Fibroblast of pulmonary artery (primary cell): Measurements from ENCODE around the gene MYOD1.

Source experiments
- DNase-seq: peaks from one replicate; pipeline ENCODE4 v3.0.0-alpha.2; 2010; ENCODE audit warnings: low read depth
- H3K4me3 ChIP-seq: replicated peaks from 2 replicates; pipeline ENCODE4 v1.5.1; 2011; ENCODE audit warnings: low read depth, mild to moderate bottlenecking, control low read depth, low read length, moderate library complexity
- TF ChIP-seq, protein P1 (sequence below): IDR thresholded peaks from 2 replicates; pipeline ENCODE4 v1.5.1; 2011; ENCODE audit warnings: mild to moderate bottlenecking, control low read depth, low read length, inconsistent platforms; ENCODE audit errors: missing control alignments

MYOD1 gene

DNA sequence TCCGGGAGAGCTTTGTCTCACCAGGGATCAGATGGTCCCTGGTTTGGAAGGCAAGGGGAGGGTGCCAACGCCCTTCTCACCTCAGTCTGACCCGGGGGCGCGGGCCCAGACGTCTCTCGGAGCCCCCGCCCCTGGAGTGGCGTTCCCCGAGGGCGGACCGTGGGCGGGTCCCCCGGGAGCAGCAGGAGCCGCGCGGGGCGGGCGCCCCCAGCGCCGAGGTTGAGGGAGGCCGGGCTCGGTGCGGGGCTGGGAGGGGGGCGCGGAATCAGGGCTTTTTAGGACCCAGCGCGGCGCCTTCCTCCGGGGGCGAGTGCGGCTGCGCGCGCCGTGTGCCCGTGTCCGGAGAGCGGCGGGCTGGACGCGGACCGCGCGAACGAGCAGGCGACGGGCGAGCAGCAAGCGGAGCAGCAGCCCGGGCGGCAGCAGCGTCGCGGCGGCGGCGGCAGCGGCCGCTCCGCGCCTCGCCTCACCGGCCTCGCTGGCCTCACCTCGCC is 15.1 kb downstream of the MYOD1 start, which contains the start of gene KCNC1:
TSS of gene KCNC1 (plus strand) at position 364 of the 494 bp plus-strand sequence. CDS start 1,222 bp downstream, outside the sequence.
- TF ChIP-seq, protein P1, sequence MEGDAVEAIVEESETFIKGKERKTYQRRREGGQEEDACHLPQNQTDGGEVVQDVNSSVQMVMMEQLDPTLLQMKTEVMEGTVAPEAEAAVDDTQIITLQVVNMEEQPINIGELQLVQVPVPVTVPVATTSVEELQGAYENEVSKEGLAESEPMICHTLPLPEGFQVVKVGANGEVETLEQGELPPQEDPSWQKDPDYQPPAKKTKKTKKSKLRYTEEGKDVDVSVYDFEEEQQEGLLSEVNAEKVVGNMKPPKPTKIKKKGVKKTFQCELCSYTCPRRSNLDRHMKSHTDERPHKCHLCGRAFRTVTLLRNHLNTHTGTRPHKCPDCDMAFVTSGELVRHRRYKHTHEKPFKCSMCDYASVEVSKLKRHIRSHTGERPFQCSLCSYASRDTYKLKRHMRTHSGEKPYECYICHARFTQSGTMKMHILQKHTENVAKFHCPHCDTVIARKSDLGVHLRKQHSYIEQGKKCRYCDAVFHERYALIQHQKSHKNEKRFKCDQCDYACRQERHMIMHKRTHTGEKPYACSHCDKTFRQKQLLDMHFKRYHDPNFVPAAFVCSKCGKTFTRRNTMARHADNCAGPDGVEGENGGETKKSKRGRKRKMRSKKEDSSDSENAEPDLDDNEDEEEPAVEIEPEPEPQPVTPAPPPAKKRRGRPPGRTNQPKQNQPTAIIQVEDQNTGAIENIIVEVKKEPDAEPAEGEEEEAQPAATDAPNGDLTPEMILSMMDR: no peak
- peak within 1 kb of the TSS; percentile 25 for H3K4me3 ChIP-seq
- peak; percentile 33 for DNase-seq

DNA sequence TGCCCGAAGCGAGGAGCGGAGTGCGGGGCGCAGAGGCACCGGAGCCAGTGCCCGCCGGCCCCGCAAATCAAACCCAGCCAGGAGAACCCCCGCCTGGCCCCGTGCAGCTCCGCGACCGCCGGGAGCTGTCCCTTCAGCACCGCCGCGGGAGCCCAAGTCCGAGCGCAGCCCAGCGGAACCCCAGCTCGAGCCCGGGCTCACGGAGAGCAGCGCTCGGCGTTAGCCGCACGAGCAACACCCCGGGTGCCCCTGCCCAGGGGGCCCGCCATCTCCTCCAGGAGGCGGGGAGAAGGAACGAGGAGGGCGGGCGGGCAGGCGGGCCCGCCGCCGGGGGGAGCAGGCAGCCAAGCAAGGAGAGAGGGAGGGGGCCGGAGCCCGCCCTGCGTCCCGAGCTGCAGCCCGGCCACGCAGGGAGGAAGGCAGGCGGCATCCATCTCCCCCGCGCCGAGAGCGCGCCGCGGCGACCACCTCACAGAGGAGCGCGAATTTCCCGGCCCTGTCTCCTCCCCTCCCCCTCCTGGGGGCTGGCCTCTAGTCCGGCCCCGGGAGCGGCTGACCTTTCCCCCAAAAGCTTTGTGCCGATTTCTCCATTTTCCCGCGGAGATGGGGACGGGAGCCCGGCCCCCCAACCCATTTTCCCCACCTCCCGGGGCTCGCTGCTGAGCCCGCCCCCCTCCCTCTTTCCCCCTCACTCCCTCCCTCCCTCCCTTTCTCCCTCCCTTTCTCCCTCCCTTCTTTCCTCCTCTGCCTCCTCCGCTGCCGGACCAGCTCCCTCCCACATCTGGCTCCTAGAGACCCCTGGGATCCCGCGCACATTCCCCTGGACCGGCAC is 15.8 kb downstream of the MYOD1 start:
- peak; percentile 71 for DNase-seq

DNA sequence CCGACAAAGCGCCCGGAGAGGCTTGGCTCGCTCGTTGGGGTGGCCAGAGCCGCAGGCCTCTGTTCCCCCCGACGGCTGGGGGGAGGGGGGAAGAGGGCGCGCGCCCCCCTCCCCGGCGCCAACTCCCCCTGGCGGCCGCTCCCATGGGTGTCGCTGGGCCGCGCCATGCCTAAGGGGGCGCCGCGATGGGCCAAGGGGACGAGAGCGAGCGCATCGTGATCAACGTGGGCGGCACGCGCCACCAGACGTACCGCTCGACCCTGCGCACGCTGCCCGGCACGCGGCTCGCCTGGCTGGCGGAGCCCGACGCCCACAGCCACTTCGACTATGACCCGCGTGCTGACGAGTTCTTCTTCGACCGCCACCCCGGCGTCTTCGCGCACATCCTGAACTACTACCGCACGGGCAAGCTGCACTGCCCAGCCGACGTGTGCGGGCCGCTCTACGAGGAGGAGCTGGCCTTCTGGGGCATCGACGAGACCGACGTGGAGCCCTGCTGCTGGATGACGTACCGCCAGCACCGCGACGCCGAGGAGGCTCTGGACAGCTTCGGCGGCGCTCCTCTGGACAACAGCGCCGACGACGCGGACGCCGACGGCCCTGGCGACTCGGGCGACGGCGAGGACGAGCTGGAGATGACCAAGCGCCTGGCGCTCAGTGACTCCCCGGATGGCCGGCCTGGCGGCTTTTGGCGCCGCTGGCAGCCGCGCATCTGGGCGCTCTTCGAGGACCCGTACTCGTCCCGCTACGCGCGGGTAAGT is 16.6 kb downstream of the MYOD1 start:
- H3K4me3 ChIP-seq: no peak overlapping the region
- DNase-seq: no peak
- TF ChIP-seq, protein P1: no peak

More for the DNA sequence above, 15.8 kb downstream of the MYOD1 start:
- TF ChIP-seq, protein P1: no peak
- no peak overlapping the region for H3K4me3 ChIP-seq

DNA sequence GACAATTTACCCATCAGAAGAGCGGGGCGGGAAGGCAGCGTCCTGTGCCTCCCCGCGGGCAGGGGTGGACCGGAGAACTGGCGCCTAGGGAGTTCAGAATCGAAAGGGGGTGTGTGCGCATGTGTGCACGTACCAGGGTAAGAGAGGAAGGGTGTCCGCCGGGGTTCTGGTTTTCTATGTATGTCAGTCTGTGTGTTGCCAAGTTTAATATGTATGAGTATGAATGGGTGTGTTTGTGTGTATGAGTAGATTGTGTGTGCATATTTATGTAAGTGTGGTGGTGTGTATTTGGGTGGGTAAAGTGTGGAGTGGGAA is 17.2 kb downstream of the MYOD1 start:
- H3K4me3 ChIP-seq: no peak overlapping the region
- DNase-seq: no peak
- TF ChIP-seq, protein P1: no peak

DNA sequence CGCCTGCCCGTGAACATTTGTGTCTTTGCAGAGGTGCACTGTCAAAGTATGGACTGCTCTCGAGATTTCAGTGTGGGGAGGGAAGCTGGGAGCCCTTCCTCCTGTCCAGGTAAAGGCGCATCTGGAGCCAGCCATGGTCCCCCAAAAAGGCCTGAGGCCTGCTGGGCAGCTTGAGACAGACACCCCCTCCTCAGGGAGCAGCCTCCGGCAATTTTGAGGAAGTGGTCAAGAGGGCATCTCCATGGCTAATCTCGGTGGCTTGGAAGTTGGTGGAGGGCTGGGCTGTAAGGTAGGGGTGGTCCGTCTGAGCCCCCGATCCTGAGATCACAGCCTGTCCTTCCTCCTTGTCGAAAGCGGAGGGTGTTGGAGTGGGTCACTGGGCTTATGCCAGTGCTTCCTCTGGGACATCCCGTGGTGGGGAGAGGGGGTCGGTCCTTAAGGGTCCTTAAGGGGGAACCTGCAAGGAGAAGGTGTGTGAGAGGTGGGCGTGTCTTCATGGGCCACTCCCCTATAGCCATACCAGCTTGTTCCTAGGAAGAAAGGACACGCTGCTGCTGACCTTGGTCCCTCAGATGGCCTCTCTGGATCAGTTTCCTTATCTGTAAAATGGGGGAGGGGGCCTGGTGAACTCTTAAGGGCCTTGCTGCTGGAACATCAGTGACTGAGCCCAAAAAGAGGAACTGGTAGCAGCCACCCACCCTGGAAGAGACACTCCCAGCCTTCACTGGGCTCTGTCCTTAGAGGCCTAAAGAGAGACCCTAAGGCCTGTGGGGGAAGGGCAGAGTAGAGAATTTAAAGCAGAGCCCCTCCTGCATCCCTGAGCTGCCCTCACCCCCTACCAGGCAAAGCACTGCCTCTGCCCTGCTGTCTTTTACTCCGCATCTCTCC is 17.8 kb downstream of the MYOD1 start:
- H3K4me3 ChIP-seq: no peak overlapping the region
- TF ChIP-seq, protein P1: no peak
- DNase-seq: no peak

- DNase-seq: no peak
- TF ChIP-seq, protein P1: no peak
- no peak overlapping the region for H3K4me3 ChIP-seq
These were observed 19.0 kb downstream of the MYOD1 start for GRCh38 chr11:17738151-17738973.
